Cardiac fibroblast (primary cell): Measurements from ENCODE around the gene EHD3.
"Not testable (repeated sequence)": the region's sequence is repeated elsewhere in the genome, so short reads cannot be mapped to it uniquely, and the experiment has no call there.

Experiments
- DNase-seq, 2 donors: peaks; one replicate each; pipeline versions ENCODE4 v3.0.0 to v3.0.0-alpha.2; 2010; ENCODE audit warnings: low read depth in 2 of 2
- H3K4me3 ChIP-seq, 2 donors: replicated peaks in 1 of 2; 1 replicate in 1 of 2; 2 replicates in 1 of 2; pipeline ENCODE4 v1.5.1; 2011; ENCODE audit warnings: low read depth in 2 of 2, low read length in 2 of 2, mild to moderate bottlenecking in 2 of 2, moderate library complexity in 1 of 2
- TF ChIP-seq, protein P1 (sequence below): IDR thresholded peaks from one replicate; pipeline ENCODE4 v1.5.1; 2011; ENCODE audit warnings: low read depth, mild to moderate bottlenecking, low read length, inconsistent platforms

The EHD3 gene

DNA sequence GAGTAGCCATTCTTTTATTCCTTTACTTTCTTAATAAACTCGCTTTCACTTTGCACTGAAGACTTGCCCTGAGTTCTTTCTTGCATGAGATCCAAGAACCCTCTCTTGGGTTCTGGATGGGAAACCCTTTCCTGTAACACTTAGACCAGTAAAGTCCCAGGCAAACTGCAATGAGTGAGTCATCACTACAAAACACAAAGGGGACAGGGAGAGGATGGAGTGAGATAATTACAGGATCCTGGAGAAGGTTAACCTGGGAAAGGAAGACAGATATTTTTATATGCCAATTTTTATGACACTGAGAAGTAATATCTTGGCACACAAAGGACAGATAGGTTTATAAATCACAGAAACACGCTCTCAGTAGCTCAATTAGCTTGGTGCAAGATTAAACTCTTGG is 48.7 kb downstream of the EHD3 start:
- TF ChIP-seq, protein P1, sequence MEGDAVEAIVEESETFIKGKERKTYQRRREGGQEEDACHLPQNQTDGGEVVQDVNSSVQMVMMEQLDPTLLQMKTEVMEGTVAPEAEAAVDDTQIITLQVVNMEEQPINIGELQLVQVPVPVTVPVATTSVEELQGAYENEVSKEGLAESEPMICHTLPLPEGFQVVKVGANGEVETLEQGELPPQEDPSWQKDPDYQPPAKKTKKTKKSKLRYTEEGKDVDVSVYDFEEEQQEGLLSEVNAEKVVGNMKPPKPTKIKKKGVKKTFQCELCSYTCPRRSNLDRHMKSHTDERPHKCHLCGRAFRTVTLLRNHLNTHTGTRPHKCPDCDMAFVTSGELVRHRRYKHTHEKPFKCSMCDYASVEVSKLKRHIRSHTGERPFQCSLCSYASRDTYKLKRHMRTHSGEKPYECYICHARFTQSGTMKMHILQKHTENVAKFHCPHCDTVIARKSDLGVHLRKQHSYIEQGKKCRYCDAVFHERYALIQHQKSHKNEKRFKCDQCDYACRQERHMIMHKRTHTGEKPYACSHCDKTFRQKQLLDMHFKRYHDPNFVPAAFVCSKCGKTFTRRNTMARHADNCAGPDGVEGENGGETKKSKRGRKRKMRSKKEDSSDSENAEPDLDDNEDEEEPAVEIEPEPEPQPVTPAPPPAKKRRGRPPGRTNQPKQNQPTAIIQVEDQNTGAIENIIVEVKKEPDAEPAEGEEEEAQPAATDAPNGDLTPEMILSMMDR, result no peak
- DNase-seq, result peak in 1 of 2 donors; percentile 28
- H3K4me3 ChIP-seq, result no peak overlapping the region

DNA sequence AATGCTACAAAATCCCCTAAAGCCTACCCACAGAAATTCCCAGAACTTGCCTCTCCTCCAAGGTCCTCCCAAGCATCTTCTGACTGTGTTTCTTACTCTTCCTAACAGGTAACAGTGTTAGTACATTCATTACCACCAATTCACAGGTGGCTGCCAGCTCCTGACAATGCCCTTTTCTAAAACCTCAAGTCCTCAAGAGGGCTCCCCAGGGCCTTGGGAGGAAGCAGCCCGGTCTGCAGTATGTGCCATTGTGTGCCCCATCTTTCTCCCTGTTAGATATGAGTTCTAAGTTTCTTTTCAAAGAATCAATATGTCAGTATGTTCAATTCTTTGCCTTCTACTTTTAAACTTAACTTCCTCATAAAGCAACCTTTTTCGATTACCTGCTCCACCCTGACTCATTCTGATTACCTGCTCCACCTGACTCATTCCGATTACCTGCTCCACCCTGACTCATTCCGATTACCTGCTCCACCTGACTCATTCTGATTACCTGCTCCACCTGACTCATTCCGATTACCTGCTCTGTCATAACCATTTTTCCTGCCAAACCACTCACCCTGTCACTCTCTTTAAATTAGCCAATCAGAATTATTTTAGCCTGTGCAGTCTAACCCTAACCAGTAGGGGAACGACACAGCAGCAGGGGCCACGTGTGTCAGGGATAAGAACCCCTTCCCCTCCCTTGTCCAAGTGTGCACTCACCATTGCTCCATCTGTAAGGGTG is 49.4 kb downstream of the EHD3 start:
- not testable (repeated sequence) for DNase-seq, H3K4me3 ChIP-seq

DNA sequence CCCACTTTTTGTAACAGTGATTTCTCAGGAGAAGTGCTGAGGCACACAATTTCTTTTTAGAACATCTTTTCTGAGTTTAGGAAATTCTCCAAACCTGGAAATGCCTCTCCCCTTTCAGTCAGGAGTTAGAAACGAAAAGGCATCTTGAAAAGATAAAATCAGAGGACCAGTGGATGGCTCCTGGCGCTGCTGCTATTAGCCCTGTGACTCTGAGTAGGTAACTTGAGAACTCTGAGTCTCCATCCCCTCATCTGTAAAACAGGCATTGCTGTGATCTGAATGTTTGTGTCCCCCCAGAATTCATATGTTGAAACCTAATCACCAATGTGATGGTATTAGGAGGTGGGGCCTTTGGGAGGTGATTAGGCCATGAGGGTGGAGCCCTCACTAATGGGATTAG is 50.2 kb downstream of the EHD3 start:
- no peak overlapping the region for H3K4me3 ChIP-seq
- no peak for DNase-seq
- TF ChIP-seq, protein P1, result no peak

DNA sequence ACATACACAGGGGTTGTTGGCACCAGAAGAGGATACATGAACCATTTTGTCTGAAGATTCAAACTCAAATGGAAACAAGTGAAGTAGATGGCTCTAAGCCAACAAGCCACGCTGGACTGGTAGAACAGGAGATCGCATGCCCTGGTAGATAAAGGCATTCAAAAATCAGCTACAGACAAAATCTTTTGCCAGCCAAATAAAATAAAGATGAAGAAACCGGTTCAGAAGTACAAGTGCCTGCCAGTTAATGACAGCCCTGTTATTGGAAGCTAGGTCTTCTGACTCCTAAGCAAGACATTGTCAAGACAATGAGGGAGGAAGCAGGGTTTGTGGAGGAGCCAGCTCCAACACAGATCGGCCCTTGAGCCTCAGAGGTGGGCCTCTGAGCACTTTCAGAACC is 52.3 kb downstream of the EHD3 start:
- TF ChIP-seq, protein P1, result no peak
- peak in 1 of 2 donors; percentile 50 for DNase-seq
- H3K4me3 ChIP-seq, result no peak overlapping the region

DNA sequence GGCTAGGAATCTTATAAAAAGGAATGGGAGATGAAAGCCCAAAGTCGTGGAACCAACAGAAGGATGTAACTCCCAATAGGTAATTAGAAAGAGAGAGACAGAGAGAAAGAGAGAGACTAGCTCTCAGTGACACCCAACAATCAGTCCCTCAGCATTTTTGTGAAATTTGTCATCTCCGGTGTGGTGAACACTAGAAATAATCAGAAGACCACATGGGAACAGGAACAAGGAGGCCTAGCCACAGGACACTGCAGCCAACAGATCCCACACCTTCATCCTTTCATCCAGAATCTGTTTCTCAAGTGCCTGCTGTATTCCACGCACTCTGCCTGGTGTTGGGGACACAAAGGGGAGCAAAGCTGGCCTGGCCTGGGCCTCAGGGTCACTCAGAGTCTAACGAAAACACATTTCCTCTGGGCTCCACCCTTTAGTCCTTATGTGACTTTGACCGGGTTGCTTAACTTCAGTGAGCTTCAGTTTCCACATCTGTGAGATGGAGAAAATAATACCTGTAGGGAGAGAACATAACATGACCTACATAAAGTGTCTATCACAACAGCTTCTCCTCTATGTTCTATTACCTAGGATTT is 53.1 kb downstream of the EHD3 start:
- DNase-seq, result peak in 1 of 2 donors; percentile 44
- TF ChIP-seq, protein P1, result no peak
- H3K4me3 ChIP-seq, result no peak overlapping the region

DNA sequence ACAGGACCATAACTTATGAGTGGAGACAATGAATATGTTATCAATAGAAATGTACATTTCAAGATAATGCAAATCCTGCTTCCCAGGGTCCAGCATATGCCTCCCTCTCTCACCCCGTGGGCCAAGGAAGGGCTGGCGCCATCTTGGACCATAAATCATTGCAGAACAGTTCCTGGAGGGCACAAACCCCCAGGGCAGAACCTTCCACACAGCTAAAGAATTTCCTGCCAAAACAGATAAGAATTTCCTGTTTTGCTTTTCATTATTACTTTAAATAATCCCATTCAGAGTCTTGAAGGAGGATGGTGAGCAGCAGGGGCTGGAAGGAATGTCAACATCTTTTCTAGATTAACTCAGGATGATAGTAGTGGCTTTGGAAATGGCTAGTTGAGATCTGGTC is 53.7 kb downstream of the EHD3 start:
- peak in 1 of 2 donors; percentile 66 for DNase-seq
- H3K4me3 ChIP-seq, result no peak overlapping the region
- TF ChIP-seq, protein P1, result no peak

DNA sequence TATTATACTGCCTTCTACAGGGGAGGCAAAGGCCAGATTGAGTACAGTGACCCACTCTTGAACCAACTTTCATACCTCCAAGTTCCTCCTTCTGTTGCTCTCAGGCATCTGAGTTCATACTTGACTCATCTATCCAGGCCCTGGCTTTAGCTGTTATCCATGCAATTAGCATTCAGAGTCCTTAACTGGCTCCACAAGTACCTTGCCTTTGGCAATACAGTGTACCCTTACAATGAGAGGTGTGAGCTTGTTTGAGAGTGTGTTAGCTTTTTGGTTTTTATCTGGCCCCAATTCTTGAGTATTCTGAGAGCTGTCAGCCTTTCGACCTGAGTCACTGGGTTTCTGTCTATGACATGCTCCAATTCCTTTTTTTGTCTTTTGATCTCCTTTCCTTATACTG is 60.2 kb downstream of the EHD3 start:
- no peak overlapping the region for H3K4me3 ChIP-seq
- TF ChIP-seq, protein P1, result no peak
- no peak for DNase-seq
